Activated naive CD4-positive, alpha-beta T cell treated with anti-CD3 and anti-CD28 coated beads for 36 hours (primary cell): ENCODE measurements around the gene AK6. TPM values are rescaled to one million over a fixed set of nuclear protein-coding genes. Genes with fewer than 3 reads are reported as not detected.
"Not testable (repeated sequence)": the region's sequence is repeated elsewhere in the genome, so short reads cannot be mapped to it uniquely, and the experiment has no call there.

Experiments
- CTCF ChIA-PET: fragments of 350-600 bp; sonication (Branson Sonifier 250); formaldehyde crosslinking; loops from one replicate; lab custom pipeline; 2021; ENCODE audit warnings: antibody characterized with exemption; lab: Charles Lee
- DNase-seq: peaks from one replicate; pipeline ENCODE4 v3.0.0-alpha.2; 2020
- H3K27ac Mint-ChIP-seq: one replicate; pipeline ENCODE4 v1.8.0; 2021; ENCODE audit warnings: mild to moderate bottlenecking, mixed read lengths
- H3K27me3 Mint-ChIP-seq: one replicate; pipeline ENCODE4 v1.8.0; 2021; ENCODE audit warnings: low read depth, mixed read lengths
- H3K36me3 Mint-ChIP-seq: one replicate; pipeline ENCODE4 v1.8.0; 2021; ENCODE audit warnings: low read depth, mixed read lengths
- H3K4me1 Mint-ChIP-seq: one replicate; pipeline ENCODE4 v1.8.0; 2021; ENCODE audit warnings: low read depth, mixed read lengths
- H3K4me3 Mint-ChIP-seq: one replicate; pipeline ENCODE4 v1.8.0; 2021; ENCODE audit warnings: mild to moderate bottlenecking, moderate library complexity, mixed read lengths
- H3K9me3 Mint-ChIP-seq: one replicate; pipeline ENCODE4 v1.8.0; 2021; ENCODE audit warnings: mixed read lengths
- intact Hi-C: fragments of 100-400 bp; cut with micrococcal nuclease; formaldehyde crosslinking; loops from one replicate; pipeline ENCODE4 v1.15.1; 2023
- total RNA-seq, 2 experiments: library from RNA; stranded (reverse); gene quantifications; one replicate each; pipeline ENCODE4 v1.2.3, GENCODE V29; 2021

Gene AK6
- 100 to 1,000 TPM; 102 to 103 TPM for total RNA-seq

GRCh38 chr5:69369340-69370121 lies at the start of gene AK6, which contains the start of the genes RAD17 and TAF9:
Gene AK6, minus strand, starts transcription at chr5:69369520. Its CDS starts 30 bp downstream, at chr5:69369490.
Gene RAD17, plus strand, starts transcription at chr5:69369818. Its CDS starts 2,391 bp downstream, at chr5:69372209.
Gene TAF9, minus strand, starts transcription at chr5:69369520. Its CDS starts 3,783 bp downstream, at chr5:69365737.
- Mint-ChIP-seq H3K36me3 (peaks cover 23% of the 10 kb centered on the region), H3K27ac (peak within 1 kb of the TSS; percentile 96), H3K9me3 (no peaks in the 10 kb centered on the region), H3K4me3 (peak within 1 kb of the TSS; percentile 96), H3K27me3 (no peaks in the 10 kb centered on the region), H3K4me1 (peaks cover 42% of the 10 kb centered on the region)
- CTCF ChIA-PET, result interaction anchor here (0.8 to 1.7 kb wide), 2 partner anchors 276 to 326 kb away, joined by 4 to 5 read pairs; no protein-coding TSS in a partner anchor
- peak; percentile 94 for DNase-seq
- intact Hi-C loops, result loop anchor here (1.0 to 5.0 kb wide), 7 partner anchors 37 to 327 kb away; partner anchors contain the start of genes CCDC125, CCNB1 and CENPH

- Mint-ChIP-seq H3K27ac (no peak overlapping the region), H3K4me3 (no peak overlapping the region), H3K4me1 (peaks cover 2% of the 10 kb centered on the region), H3K9me3 (peaks cover 3% of the 10 kb centered on the region), H3K36me3 (peaks cover 2% of the 10 kb centered on the region), H3K27me3 (no peaks in the 10 kb centered on the region)
- intact Hi-C loops, result no loop called here
- CTCF ChIA-PET, result no interaction called here
- no peak for DNase-seq
Observed at GRCh38 chr5:69418554-69418953, 49.2 kb upstream of the AK6 start.

- peaks cover 2% of the 10 kb centered on the region for H3K4me1 Mint-ChIP-seq
- no peak overlapping the region for H3K4me3 Mint-ChIP-seq
- no peak for DNase-seq
- no peaks in the 10 kb centered on the region for H3K27me3 Mint-ChIP-seq
- H3K27ac Mint-ChIP-seq, result no peak overlapping the region
- CTCF ChIA-PET, result no interaction called here
- peaks cover 3% of the 10 kb centered on the region for H3K36me3 Mint-ChIP-seq
- no peaks in the 10 kb centered on the region for H3K9me3 Mint-ChIP-seq
- intact Hi-C loops, result no loop called here
Observed at GRCh38 chr5:69416699-69417098, 47.4 kb upstream of the AK6 start.

- H3K4me3 Mint-ChIP-seq, result peak overlapping the region; percentile 7
- H3K9me3 Mint-ChIP-seq, result no peaks in the 10 kb centered on the region
- H3K4me1 Mint-ChIP-seq, result peaks cover 2% of the 10 kb centered on the region
- H3K36me3 Mint-ChIP-seq, result peaks cover 7% of the 10 kb centered on the region
- H3K27ac Mint-ChIP-seq, result no peak overlapping the region
- DNase-seq, result no peak
- intact Hi-C loops, result no loop called here
- no peaks in the 10 kb centered on the region for H3K27me3 Mint-ChIP-seq
- CTCF ChIA-PET, result no interaction called here
Observed at GRCh38 chr5:69416180-69416579, 46.9 kb upstream of the AK6 start.

- Mint-ChIP-seq H3K27ac (no peak overlapping the region), H3K9me3 (no peaks in the 10 kb centered on the region), H3K36me3 (peaks cover 8% of the 10 kb centered on the region), H3K27me3 (no peaks in the 10 kb centered on the region), H3K4me1 (peaks cover 2% of the 10 kb centered on the region), H3K4me3 (peak overlapping the region; percentile 52)
- CTCF ChIA-PET, result no interaction called here
- DNase-seq, result no peak
- intact Hi-C loops, result no loop called here
Observed at GRCh38 chr5:69415584-69415958, 46.3 kb upstream of the AK6 start.

- Mint-ChIP-seq H3K4me3 (peak within 1 kb of the TSS; percentile 52), H3K27me3 (no peaks in the 10 kb centered on the region), H3K4me1 (peaks cover 2% of the 10 kb centered on the region), H3K27ac (no peak within 1 kb of the TSS), H3K9me3 (no peaks in the 10 kb centered on the region), H3K36me3 (peaks cover 8% of the 10 kb centered on the region)
- intact Hi-C loops, result no loop called here
- DNase-seq, result peak; percentile 58
- CTCF ChIA-PET, result no interaction called here
Observed at GRCh38 chr5:69414885-69415583, 45.7 kb upstream of the AK6 start, which contains the start of gene MARVELD2. Gene MARVELD2, plus strand, starts transcription at chr5:69415116. Its CDS starts 4,270 bp downstream, at chr5:69419386.

GRCh38 chr5:69404659-69405330 lies 35.5 kb upstream of the AK6 start:
- intact Hi-C loops, result no loop called here
- peaks cover 36% of the 10 kb centered on the region for H3K36me3 Mint-ChIP-seq
- peaks cover 2% of the 10 kb centered on the region for H3K9me3 Mint-ChIP-seq
- H3K27me3 Mint-ChIP-seq, result no peaks in the 10 kb centered on the region
- no peaks in the 10 kb centered on the region for H3K4me1 Mint-ChIP-seq
- no peak overlapping the region for H3K27ac Mint-ChIP-seq
- CTCF ChIA-PET, result interaction anchor here (0.6 to 1.0 kb wide), 2 partner anchors 27 to 311 kb away, joined by 3 to 4 read pairs; partner anchors contain the start of gene SLC30A5
- no peak for DNase-seq
- H3K4me3 Mint-ChIP-seq, result no peak overlapping the region

GRCh38 chr5:69378376-69378775 lies 9.1 kb upstream of the AK6 start:
- intact Hi-C loops, result no loop called here
- H3K36me3 Mint-ChIP-seq, result peaks cover 6% of the 10 kb centered on the region
- DNase-seq, result no peak

GRCh38 chr5:69374911-69375446 lies 5.7 kb upstream of the AK6 start:
- peaks cover 5% of the 10 kb centered on the region for H3K36me3 Mint-ChIP-seq
- H3K9me3 Mint-ChIP-seq, result no peaks in the 10 kb centered on the region
- H3K4me1 Mint-ChIP-seq, result peaks cover 17% of the 10 kb centered on the region
- intact Hi-C loops, result no loop called here
- no peak overlapping the region for H3K4me3 Mint-ChIP-seq
- no peak overlapping the region for H3K27ac Mint-ChIP-seq
- no peak for DNase-seq
- CTCF ChIA-PET, result interaction anchor here (0.7 kb wide), 1 partner anchor 43 kb away, joined by 3 read pairs; no protein-coding TSS in a partner anchor
- no peaks in the 10 kb centered on the region for H3K27me3 Mint-ChIP-seq

More at GRCh38 chr5:69378376-69378775, 9.1 kb upstream of the AK6 start:
- H3K27ac Mint-ChIP-seq, result no peak overlapping the region
- no peak overlapping the region for H3K4me3 Mint-ChIP-seq
- CTCF ChIA-PET, result interaction anchor here (0.6 kb wide), 1 partner anchor 26 kb away, joined by 3 read pairs; no protein-coding TSS in a partner anchor
- H3K4me1 Mint-ChIP-seq, result peaks cover 3% of the 10 kb centered on the region
- H3K9me3 Mint-ChIP-seq, result no peaks in the 10 kb centered on the region
- no peaks in the 10 kb centered on the region for H3K27me3 Mint-ChIP-seq

- CTCF ChIA-PET, result interaction anchor here (0.8 to 1.2 kb wide), 3 partner anchors 38 to 329 kb away, joined by 3 read pairs; partner anchors contain the start of gene SLC30A5
- H3K9me3 Mint-ChIP-seq, result no peaks in the 10 kb centered on the region
- no peaks in the 10 kb centered on the region for H3K27me3 Mint-ChIP-seq
- DNase-seq, result no peak
- peaks cover 10% of the 10 kb centered on the region for H3K36me3 Mint-ChIP-seq
- no peak overlapping the region for H3K4me3 Mint-ChIP-seq
- peaks cover 25% of the 10 kb centered on the region for H3K4me1 Mint-ChIP-seq
- intact Hi-C loops, result no loop called here
- H3K27ac Mint-ChIP-seq, result no peak overlapping the region
Observed at GRCh38 chr5:69372394-69372793, 3.1 kb upstream of the AK6 start.

- intact Hi-C loops, H3K9me3 Mint-ChIP-seq, H3K27me3 Mint-ChIP-seq: not testable (repeated sequence)
- Mint-ChIP-seq H3K4me3 (peak overlapping the region; percentile 96), H3K36me3 (peaks cover 17% of the 10 kb centered on the region), H3K4me1 (peaks cover 38% of the 10 kb centered on the region), H3K27ac (peak overlapping the region; percentile 95)
- CTCF ChIA-PET, result interaction anchor here (0.8 to 1.7 kb wide), 2 partner anchors 277 to 327 kb away, joined by 4 to 5 read pairs; no protein-coding TSS in a partner anchor
- DNase-seq, result peak; percentile 22
Observed at GRCh38 chr5:69370335-69370734, 1.0 kb upstream of the AK6 start.
